Effector CD8-positive, alpha-beta T cell (primary cell): ENCODE measurements around the gene INSC.

Experiments
- DNase-seq: peaks from one replicate; lab custom pipeline; 2025; lab: John Stamatoyannopoulos, UW

The INSC gene

GRCh38 chr11:15291885-15292284 is 177.2 kb downstream of the INSC start:
- DNase-seq: no peak

GRCh38 chr11:15293975-15294620 is 179.4 kb downstream of the INSC start:
- DNase-seq: no peak

GRCh38 chr11:15295695-15296094 is 181.0 kb downstream of the INSC start:
- no peak for DNase-seq
